Natural killer cell (primary cell): ENCODE data around the gene CEMIP. TPM values are rescaled to one million over a fixed set of nuclear protein-coding genes. Genes with fewer than 3 reads are reported as not detected.

ENCODE experiments used
- ATAC-seq, 3 donors: fragments of 150-1000 bp in 2 of 3; fragments of 200-7000 bp in 1 of 3; cut with Tn5 transposase; 1 replicate in 1 of 3; 2 replicates in 2 of 3; pipeline ENCODE4 v1.10.0; 2021; ENCODE audit warnings: mild to moderate bottlenecking in 2 of 3, moderate library complexity in 2 of 3
- DNase-seq, 2 donors: peaks; one replicate each; pipeline versions ENCODE4 v3.0.0 to v3.0.0-alpha.2; 2013 to 2021; ENCODE audit warnings: mixed read lengths in 1 of 2
- H3K27ac ChIP-seq: one replicate; pipeline ENCODE4 v1.5.1; 2013; ENCODE audit warnings: mild to moderate bottlenecking, low read length
- H3K27me3 ChIP-seq: one replicate; pipeline ENCODE4 v1.6.1; 2013; ENCODE audit warnings: low read length; ENCODE audit not compliant: control insufficient read depth, insufficient read depth
- H3K36me3 ChIP-seq: one replicate; pipeline ENCODE4 v1.6.1; 2013; ENCODE audit warnings: low read length; ENCODE audit not compliant: control insufficient read depth, insufficient read depth
- H3K4me1 ChIP-seq: one replicate; pipeline ENCODE4 v1.6.1; 2013; ENCODE audit warnings: low read length; ENCODE audit not compliant: control insufficient read depth, insufficient read depth
- H3K4me3 ChIP-seq: one replicate; pipeline ENCODE4 v1.5.1; 2013; ENCODE audit warnings: low read length
- H3K9me3 ChIP-seq: one replicate; pipeline ENCODE4 v1.6.1; 2013; ENCODE audit warnings: low read length; ENCODE audit not compliant: control insufficient read depth, insufficient read depth
- H3K27ac Mint-ChIP-seq, 2 donors: one replicate each; pipeline ENCODE4 v1.8.0; 2022; ENCODE audit warnings: mild to moderate bottlenecking in 2 of 2, mixed read lengths in 2 of 2, moderate library complexity in 1 of 2
- H3K27me3 Mint-ChIP-seq, 2 donors: one replicate each; pipeline ENCODE4 v1.8.0; 2022; ENCODE audit warnings: low read depth in 2 of 2, mixed read lengths in 2 of 2
- H3K36me3 Mint-ChIP-seq: one replicate; pipeline ENCODE4 v1.8.0; 2022; ENCODE audit warnings: mixed read lengths
- H3K4me1 Mint-ChIP-seq, 2 donors: one replicate each; pipeline ENCODE4 v1.8.0; 2022; ENCODE audit warnings: mixed read lengths in 2 of 2
- H3K4me3 Mint-ChIP-seq: one replicate; pipeline ENCODE4 v1.8.0; 2022; ENCODE audit warnings: mild to moderate bottlenecking, moderate library complexity, mixed read lengths
- H3K9me3 Mint-ChIP-seq, 2 donors: one replicate each; pipeline ENCODE4 v1.8.0; 2022; ENCODE audit warnings: mixed read lengths in 2 of 2
- CTCF ChIP-seq: fragments of 200-600 bp; IDR thresholded peaks from one replicate; pipeline ENCODE4 v1.8.0; 2022; ENCODE audit warnings: antibody characterized with exemption
- WGBS: methylation state at CpG from one replicate; pipeline ENCODE4 v1.1.7; 2013; ENCODE audit warnings: missing lambda C conversion rate; ENCODE audit not compliant: insufficient coverage; 5-methylcytosine and 5-hydroxymethylcytosine counted together
- intact Hi-C: fragments of 100-400 bp; cut with micrococcal nuclease; formaldehyde crosslinking; loops from one replicate; pipeline ENCODE4 v1.14.2; 2022
- total RNA-seq, 4 donors: library from RNA; stranded (reverse); fragments of 120-200 nt in 1 of 4; gene quantifications; one replicate each; pipeline versions ENCODE4 v1.2.3 to v1.2.4, GENCODE V29; 2013 to 2022

CEMIP gene
- total RNA-seq, 3 donors from 2014 or later (not counting 1 experiment from before 2014, with no cell fraction given), result 0.07 to 0.82 TPM; not detected in 1

- ATAC-seq (no peak), DNase-seq (no peak)
- Mint-ChIP-seq H3K27ac (no peak overlapping the region), H3K36me3 (no peaks in the 10 kb centered on the region), H3K27me3 (no peaks in the 10 kb centered on the region), H3K4me1 (peaks cover 13 to 20% of the 10 kb centered on the region in 2 donors), H3K9me3 (no peaks in the 10 kb centered on the region), H3K4me3 (no peak overlapping the region)
- 100% methylated on average over 2 of the region's 3 CpGs for WGBS
- Histone ChIP-seq H3K9me3 (no peaks in the 10 kb centered on the region), H3K27me3 (no peaks in the 10 kb centered on the region), H3K4me3 (no peak overlapping the region), H3K36me3 (peaks cover 7% of the 10 kb centered on the region), H3K27ac (no peak overlapping the region), H3K4me1 (no peaks in the 10 kb centered on the region)
- intact Hi-C loops, result no loop called here
- no peak for TF ChIP-seq CTCF
These were observed 160.0 kb downstream of the CEMIP start for GRCh38 chr15:80939216-80939615.

GRCh38 chr15:80940331-80940730 is 161.2 kb downstream of the CEMIP start:
- Mint-ChIP-seq H3K4me3 (no peak overlapping the region), H3K9me3 (no peaks in the 10 kb centered on the region), H3K27ac (peak overlapping the region in 1 of 2 donors; percentile 33), H3K27me3 (no peaks in the 10 kb centered on the region), H3K36me3 (no peaks in the 10 kb centered on the region), H3K4me1 (peaks cover 2 to 9% of the 10 kb centered on the region in 2 donors)
- ATAC-seq (no peak), DNase-seq (no peak)
- Histone ChIP-seq H3K27me3 (no peaks in the 10 kb centered on the region), H3K9me3 (no peaks in the 10 kb centered on the region), H3K36me3 (peaks cover 9% of the 10 kb centered on the region), H3K27ac (no peak overlapping the region), H3K4me1 (no peaks in the 10 kb centered on the region), H3K4me3 (no peak overlapping the region)
- 95% methylated on average over 4 of the region's 4 CpGs for WGBS
- no peak for TF ChIP-seq CTCF
- intact Hi-C loops, result no loop called here

GRCh38 chr15:80940851-80941250 is 161.7 kb downstream of the CEMIP start:
- Mint-ChIP-seq H3K4me1 (peaks cover 0 to 8% of the 10 kb centered on the region in 2 donors), H3K4me3 (no peak overlapping the region), H3K36me3 (no peaks in the 10 kb centered on the region), H3K9me3 (no peaks in the 10 kb centered on the region), H3K27me3 (no peaks in the 10 kb centered on the region), H3K27ac (peak overlapping the region in 1 of 2 donors; percentile 33)
- H3K27me3 ChIP-seq, result no peaks in the 10 kb centered on the region
- WGBS, result 95% methylated on average over 6 of the region's 6 CpGs
- H3K4me1 ChIP-seq, result no peaks in the 10 kb centered on the region
- DNase-seq (no peak), ATAC-seq (no peak)
- H3K9me3 ChIP-seq, result no peaks in the 10 kb centered on the region
- intact Hi-C loops, result no loop called here
- H3K36me3 ChIP-seq, result peaks cover 9% of the 10 kb centered on the region
- TF ChIP-seq CTCF, result no peak
- H3K27ac ChIP-seq, result no peak overlapping the region
- no peak overlapping the region for H3K4me3 ChIP-seq

GRCh38 chr15:80942266-80942665 is 163.1 kb downstream of the CEMIP start:
- Histone ChIP-seq H3K36me3 (peaks cover 16% of the 10 kb centered on the region), H3K27me3 (no peaks in the 10 kb centered on the region), H3K4me1 (no peaks in the 10 kb centered on the region), H3K4me3 (no peak overlapping the region), H3K27ac (no peak overlapping the region), H3K9me3 (no peaks in the 10 kb centered on the region)
- Mint-ChIP-seq H3K27me3 (no peaks in the 10 kb centered on the region), H3K27ac (no peak overlapping the region), H3K4me1 (no peaks in the 10 kb centered on the region), H3K9me3 (no peaks in the 10 kb centered on the region), H3K36me3 (no peaks in the 10 kb centered on the region), H3K4me3 (no peak overlapping the region)
- intact Hi-C loops, result no loop called here
- 90% methylated on average over 6 of the region's 7 CpGs for WGBS
- no peak for TF ChIP-seq CTCF
- ATAC-seq (no peak), DNase-seq (no peak)
